Transverse colon (tissue), 4 donors: ENCODE results near the gene TMEM270.
A peak's percentile ranks its signal among the peaks of the same experiment; 100 is the strongest.

Experiments
- CTCF ChIP-seq, 5 experiments: fragments of 200-600 bp in 3 of 5; fragments of 450-650 bp in 2 of 5; sonication (generic) in 3 of 5; IDR thresholded peaks; 1 replicate in 2 of 5; 2 replicates in 3 of 5; pipeline ENCODE4 v1.5.1; 2016 to 2017; ENCODE audit warnings: antibody characterized with exemption in 5 of 5, inconsistent platforms in 3 of 5, mild to moderate bottlenecking in 2 of 5, moderate library complexity in 1 of 5
- POLR2A ChIP-seq: fragments of 450-650 bp; IDR thresholded peaks from one replicate; pipeline ENCODE4 v1.6.1; 2016; ENCODE audit warnings: antibody characterized with exemption, mild to moderate bottlenecking, moderate library complexity
- POLR2AphosphoS5 ChIP-seq, 3 donors: sonication (generic); formaldehyde crosslinking; IDR thresholded peaks; one replicate each; pipeline ENCODE4 v1.6.1; 2016; ENCODE audit warnings: antibody characterized with exemption in 3 of 3

DNA sequence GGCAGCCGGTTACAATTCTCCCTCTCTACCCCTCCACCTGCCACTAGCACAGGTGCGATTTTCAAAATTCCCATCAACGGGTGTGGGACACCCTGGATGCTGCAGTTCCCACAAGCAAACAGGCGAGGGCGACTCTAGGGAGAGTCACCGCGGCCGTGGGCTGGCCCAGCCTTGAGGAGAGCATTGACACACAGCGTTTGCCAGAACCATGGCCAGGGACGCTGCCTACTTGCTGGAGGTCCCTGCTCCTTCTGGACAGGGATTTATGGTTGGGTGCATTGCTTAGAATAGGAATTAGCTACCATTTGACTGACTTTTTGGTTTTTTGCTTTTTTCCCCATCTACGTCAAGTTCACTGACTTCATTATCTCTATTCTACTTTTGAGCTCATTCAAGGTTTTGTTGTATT is 49.2 kb upstream of the TMEM270 start:
- TF ChIP-seq CTCF (IDR thresholded peaks at IDR 0.05) (peak; percentile 78 to 93 (median 89)), POLR2AphosphoS5 (IDR thresholded peaks at IDR 0.05) (peak in 2 of 3 donors; percentile 31 to 54), POLR2A (no peak)
